GM21423 (cell line): ENCODE measurements around the gene TLCD1.
"Not testable (repeated sequence)": the region's sequence is repeated elsewhere in the genome, so short reads cannot be mapped to it uniquely, and the experiment has no call there.

Experiments
- ATAC-seq: cut with Tn5 transposase; IDR thresholded peaks from one replicate; pipeline ENCODE4 v1.9.1; 2021; ENCODE audit warnings: mild to moderate bottlenecking, moderate library complexity; ENCODE audit not compliant: unreplicated experiment

The TLCD1 gene

GRCh38 chr17:28747051-28747691 is 21.1 kb upstream of the TLCD1 start:
- ATAC-seq, result no peak

- ATAC-seq, result no peak
Observed at GRCh38 chr17:28746611-28747050, 20.6 kb upstream of the TLCD1 start.

DNA sequence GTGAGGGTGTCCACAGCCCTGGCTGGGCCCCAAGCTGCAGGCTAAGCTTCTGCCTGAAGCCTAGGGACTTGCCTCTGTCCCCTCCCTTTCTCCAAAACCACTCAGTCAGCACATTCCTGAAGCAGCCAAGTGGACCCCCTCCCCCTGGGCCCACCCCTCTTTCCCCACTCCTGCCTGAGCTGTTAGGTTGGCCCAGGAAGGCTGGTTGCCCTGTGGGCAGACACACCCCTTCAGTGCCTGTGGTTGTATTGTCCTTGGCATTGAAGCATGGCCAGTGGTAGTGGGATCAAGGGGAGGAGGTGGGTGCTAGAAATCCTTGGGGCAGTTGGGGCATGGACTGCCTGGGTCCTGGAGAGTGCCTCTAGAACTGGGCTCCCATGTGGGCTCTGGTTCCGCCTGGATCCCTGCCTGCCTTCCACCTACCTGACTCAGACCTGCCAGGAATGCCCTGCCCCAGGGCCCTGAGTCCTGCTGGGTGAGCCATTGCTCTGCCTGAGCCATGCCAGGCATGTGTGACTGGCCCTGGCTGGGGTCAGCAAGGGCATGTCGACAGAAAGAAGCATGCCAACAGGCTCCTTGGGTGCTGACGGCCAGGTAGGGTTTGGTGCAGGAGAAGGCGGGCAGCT is 19.9 kb upstream of the TLCD1 start:
- no peak for ATAC-seq

DNA sequence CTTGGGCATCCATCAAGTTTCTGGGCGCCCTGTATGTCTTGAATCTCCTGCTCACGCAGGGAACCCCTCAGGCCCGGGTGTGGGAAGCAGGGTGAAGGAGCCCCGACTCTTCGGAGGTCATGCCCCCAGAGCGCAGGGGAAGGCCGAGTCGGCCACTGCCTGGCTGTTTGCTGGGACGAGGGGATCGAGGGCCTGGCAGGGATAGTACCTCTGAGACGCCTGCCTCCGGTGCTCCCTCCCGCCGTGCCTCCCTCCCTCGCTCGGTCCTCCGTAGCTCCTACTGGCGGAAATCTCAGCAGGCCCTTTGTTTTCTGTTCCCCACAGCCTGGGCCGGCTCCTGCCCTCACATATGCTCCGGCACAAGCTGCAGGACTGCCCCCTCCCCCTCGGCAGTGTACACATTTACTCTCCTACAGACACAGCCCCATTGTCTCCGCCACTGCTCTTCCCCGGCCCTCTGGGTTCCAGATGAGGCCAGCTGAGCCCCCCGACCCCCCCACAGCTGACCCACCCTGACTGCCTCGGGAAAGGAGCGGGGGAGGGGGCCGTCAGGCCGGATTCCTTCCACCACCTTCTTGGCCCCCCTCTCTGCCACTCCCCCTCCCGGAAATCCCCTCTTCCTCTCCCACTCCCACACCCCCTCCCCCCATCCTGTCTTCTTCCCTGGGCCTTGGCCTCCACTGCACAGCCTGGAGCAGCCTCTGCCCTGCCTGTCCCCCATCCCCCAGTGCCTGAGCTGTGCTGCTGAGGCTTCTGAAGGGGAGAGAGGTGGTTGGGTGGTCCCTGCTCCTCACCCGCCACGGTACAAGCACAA is 19.1 kb upstream of the TLCD1 start:
- ATAC-seq, result no peak

DNA sequence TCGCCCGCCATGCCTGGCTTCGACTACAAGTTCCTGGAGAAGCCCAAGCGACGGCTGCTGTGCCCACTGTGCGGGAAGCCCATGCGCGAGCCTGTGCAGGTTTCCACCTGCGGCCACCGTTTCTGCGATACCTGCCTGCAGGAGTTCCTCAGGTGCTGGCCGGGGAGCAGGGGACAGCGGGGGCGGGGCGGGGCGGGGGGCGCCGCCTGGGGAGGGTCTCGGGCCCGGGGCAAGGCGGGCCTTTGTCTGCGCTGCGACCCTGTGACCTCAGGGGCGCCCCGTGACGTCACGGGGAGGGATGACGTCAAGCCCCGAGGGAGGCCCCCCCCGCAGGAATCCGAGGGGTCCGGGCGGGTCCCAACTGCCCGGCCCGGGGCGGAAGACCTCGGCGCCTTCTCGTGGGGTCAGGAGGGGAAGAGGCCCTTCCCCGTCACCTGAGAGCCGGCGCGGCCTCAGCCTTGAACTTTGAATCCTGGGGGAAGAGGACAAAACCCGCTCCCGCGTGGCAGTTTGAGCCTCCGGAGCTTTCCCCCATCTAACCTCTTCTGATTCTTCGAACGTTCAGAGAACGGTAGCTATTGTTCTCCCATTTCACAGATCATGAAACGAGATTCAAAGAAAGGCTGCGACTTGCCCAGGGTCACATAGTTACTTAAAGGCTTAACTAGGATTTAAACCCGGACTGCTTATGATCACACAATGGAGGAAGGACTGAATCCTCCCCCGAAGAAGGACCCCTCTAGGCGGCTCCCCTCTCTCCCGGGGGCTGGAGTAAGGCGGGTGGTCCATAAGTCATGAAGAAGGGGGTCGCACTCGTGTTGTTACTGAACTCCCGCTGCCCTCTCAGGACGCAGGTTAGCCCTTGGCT is 18.3 kb upstream of the TLCD1 start:
- peak; percentile 22 for ATAC-seq

GRCh38 chr17:28743243-28744103 is 17.4 kb upstream of the TLCD1 start, which contains the start of gene TRAF4:
Gene TRAF4 (plus strand): TSS chr17:28744011. CDS start chr17:28744113, 102 bp downstream.
- peak; percentile 60 for ATAC-seq

GRCh38 chr17:28741358-28742349 is 15.6 kb upstream of the TLCD1 start:
- ATAC-seq, result no peak

DNA sequence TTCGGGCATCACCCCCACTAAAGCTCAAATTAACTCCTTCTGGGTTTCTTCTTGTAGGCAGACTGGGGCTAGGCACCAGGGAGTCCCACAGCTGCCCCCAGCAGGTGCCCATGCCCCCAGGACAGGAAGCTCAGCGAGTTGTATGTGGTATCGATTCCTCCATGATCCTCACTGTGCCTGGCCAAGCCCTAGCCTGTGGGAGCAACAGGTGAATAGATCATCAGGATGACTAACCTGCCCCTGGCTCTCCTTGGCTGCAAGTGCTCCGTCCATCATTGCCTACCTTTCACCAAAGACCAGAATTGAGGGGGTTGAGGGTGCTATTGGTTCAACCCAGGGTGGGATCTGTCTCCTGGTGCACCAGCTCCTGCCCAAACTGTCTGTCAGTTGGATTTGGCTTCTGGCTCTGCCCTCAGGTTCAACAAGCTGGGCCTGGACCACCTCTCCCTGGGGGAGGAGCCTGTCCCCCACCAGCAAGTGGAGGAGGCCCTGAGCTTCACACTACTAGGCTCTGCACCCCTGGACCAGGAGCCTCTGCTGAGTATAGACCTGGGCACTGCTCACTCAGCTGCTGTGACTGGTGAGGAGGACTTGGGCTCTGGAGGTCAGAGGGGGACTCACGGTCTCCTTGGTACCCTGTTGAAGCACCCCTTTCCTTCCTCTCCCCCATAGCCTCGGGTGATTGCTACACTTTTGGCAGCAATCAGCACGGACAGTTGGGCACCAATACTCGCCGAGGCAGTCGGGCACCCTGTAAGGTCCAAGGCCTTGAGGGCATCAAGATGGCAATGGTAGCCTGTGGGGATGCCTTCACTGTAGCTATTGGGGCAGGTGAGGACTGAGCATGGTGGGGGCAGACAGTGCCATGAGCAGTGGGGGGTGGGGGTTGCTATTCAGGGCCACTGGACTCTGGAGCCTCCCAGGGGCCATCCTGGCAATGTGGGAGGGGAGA is 14.6 kb upstream of the TLCD1 start:
- ATAC-seq, result no peak

DNA sequence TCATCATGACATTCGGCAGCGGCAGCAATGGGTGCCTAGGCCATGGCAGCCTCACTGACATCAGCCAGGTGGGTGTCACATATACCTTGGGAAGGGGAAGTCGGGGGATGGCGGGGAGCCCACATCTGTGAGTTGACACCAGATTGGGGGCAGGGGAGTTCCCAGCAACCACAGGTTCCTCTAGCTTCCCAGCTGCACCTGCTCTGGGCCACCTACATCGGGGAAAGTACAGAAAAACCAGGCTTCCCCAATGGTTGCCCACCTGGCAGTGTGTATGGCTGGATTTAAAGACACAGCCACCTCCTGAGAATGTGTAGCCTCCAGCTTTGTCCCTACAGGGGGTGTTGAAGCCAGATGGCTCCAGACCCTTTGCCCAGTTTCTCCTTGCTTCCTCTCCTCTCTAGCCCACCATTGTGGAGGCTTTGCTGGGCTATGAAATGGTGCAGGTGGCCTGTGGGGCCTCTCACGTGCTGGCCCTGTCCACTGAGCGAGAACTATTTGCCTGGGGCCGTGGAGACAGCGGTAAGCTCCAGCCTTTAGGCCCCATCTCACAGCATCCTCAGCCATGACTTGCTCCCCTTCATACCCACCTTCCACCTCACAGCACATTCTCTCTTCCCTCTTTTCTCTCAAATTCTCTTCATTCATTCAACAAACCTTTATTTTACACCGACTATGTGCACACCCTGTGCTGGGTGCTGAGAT is 12.8 kb upstream of the TLCD1 start:
- peak; percentile 27 for ATAC-seq

GRCh38 chr17:28737770-28738679 is 12.0 kb upstream of the TLCD1 start:
- ATAC-seq, result peak; percentile 60

GRCh38 chr17:28737316-28737715 is 11.3 kb upstream of the TLCD1 start:
- no peak for ATAC-seq

DNA sequence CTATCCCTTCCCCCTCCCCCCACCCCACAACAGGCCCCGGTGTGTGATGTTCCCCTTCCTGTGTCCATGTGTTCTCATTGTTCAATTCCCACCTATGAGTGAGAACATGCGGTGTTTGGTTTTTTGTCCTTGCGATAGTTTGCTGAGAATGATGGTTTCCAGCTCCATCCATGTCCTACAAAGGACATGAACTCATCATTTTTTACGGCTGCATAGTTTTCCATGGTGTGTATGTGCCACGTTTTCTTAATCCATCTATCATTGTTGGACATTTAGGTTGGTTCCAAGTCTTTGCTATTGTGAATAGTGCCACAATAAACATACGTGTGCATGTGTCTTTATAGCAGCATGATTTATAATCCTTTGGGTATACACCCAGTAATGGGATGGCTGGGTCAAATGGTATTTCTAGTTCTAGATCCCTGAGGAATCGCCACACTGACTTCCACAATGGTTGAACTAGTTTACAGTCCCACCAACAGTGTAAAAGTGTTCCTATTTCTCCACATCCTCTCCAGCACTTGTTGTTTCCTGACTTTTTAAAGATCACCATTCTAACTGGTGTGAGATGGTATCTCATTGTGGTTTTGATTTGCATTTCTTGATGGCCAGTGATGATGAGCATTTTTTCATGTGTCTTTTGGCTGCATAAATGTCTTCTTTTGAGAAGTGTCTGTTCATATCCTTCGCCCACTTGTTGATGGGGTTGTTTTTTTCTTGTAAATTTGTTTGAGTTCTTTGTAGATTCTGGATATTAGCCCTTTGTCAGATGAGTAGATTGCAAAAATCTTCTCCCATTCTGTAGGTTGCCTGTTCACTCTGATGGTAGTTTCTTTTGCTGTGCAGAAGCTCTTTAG is 10.1 kb upstream of the TLCD1 start:
- not testable (repeated sequence) for ATAC-seq

DNA sequence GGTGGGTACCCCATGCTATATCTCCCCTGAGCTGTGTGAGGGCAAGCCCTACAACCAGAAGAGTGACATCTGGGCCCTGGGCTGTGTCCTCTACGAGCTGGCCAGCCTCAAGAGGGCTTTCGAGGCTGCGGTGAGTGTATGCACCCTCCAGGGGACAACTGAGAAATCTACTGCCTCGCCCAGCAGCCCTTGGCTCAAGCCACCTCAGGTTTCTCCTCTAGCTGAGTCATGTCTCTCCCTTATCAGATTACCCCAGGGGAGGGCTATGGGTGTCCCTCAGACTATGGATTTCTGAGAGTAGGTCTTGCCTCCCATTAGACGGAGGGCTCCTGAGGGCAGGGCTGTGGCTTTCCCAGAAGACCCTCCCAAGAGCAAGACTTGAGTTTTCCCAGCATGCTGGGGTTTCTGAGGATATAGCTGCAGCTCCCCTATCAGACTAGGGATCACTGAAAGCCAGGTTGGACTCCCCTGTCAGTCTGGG is 9.2 kb upstream of the TLCD1 start:
- no peak for ATAC-seq

- ATAC-seq, result no peak
Observed at GRCh38 chr17:28734712-28735241, 8.7 kb upstream of the TLCD1 start.

DNA sequence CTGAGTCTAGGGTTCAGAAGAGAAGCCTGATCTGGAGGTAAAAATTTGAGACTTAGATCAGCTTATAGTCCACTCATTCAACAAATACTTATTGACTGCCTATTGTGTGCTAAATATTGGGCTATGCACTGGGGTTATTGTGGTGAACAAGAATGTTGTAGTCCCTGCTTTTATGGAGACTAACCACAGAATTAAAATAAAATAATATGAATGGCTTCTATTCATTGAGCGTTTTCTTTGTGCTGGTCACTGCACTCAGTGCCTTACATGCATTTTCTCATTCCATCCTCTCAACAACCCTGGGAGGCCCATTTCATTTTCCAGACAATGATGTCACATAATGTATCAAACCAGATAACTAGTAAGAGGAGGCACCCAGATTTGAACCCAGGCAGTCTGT is 7.3 kb upstream of the TLCD1 start:
- ATAC-seq, result no peak
